VCaP (cell line): ENCODE measurements around the gene MUC4.
"Not testable (repeated sequence)": the region's sequence is repeated elsewhere in the genome, so short reads cannot be mapped to it uniquely, and the experiment has no call there.

Source experiments
- H3K27ac ChIP-seq: fragments of 450-650 bp; 2 replicates; pipeline ENCODE4 v1.5.1; 2017
- CTCF ChIP-seq: fragments of 450-650 bp; conservative IDR thresholded peaks from 2 replicates; pipeline ENCODE4 v1.5.1; 2017; ENCODE audit warnings: mild to moderate bottlenecking, moderate library complexity

Gene MUC4

GRCh38 chr3:195744437-195744836 lies 67.3 kb downstream of the MUC4 start:
- H3K27ac ChIP-seq, result no peak overlapping the region
- TF ChIP-seq CTCF, result no peak

- H3K27ac ChIP-seq, result no peak overlapping the region
- TF ChIP-seq CTCF, result no peak
These were observed 72.1 kb downstream of the MUC4 start for GRCh38 chr3:195739561-195740111.

GRCh38 chr3:195738274-195739044 lies 73.3 kb downstream of the MUC4 start:
- TF ChIP-seq CTCF, result no peak
- H3K27ac ChIP-seq, result no peak overlapping the region

GRCh38 chr3:195737782-195738181 lies 73.9 kb downstream of the MUC4 start:
- not testable (repeated sequence) for H3K27ac ChIP-seq

- TF ChIP-seq CTCF, result no peak
- H3K27ac ChIP-seq, result no peak overlapping the region
These were observed 74.8 kb downstream of the MUC4 start for GRCh38 chr3:195736866-195737490.

- TF ChIP-seq CTCF, result no peak
These were observed 76.6 kb downstream of the MUC4 start for GRCh38 chr3:195735036-195735695.

GRCh38 chr3:195732940-195733339 lies 78.8 kb downstream of the MUC4 start:
- no peak overlapping the region for H3K27ac ChIP-seq
- no peak for TF ChIP-seq CTCF

More at GRCh38 chr3:195735036-195735695, 76.6 kb downstream of the MUC4 start:
- H3K27ac ChIP-seq, result no peak overlapping the region
